Parathyroid adenoma (tissue), 2 donors: ENCODE results near the gene RLBP1.

Experiments used
- H2AFZ ChIP-seq: fragments of 300-600 bp; sonication (generic); one replicate; pipeline ENCODE4 v1.7.0; 2017; ENCODE audit warnings: antibody characterized with exemption, mild to moderate bottlenecking
- H3K27ac ChIP-seq: fragments of 300-600 bp; sonication (generic); one replicate; pipeline ENCODE4 v1.7.0; 2017
- H3K27me3 ChIP-seq: fragments of 300-600 bp; sonication (generic); one replicate; pipeline ENCODE4 v1.7.0; 2017; ENCODE audit warnings: low read length; ENCODE audit not compliant: control insufficient read depth, insufficient read depth
- H3K36me3 ChIP-seq: fragments of 300-600 bp; sonication (generic); one replicate; pipeline ENCODE4 v1.7.0; 2017; ENCODE audit warnings: low read length; ENCODE audit not compliant: control insufficient read depth, insufficient read depth
- H3K4me1 ChIP-seq: fragments of 300-600 bp; sonication (generic); one replicate; pipeline ENCODE4 v1.7.0; 2017; ENCODE audit warnings: control low read depth
- H3K4me2 ChIP-seq: fragments of 300-600 bp; sonication (generic); one replicate; pipeline ENCODE4 v1.7.0; 2017; ENCODE audit warnings: low read length
- H3K4me3 ChIP-seq: fragments of 300-600 bp; sonication (generic); one replicate; pipeline ENCODE4 v1.7.0; 2017; ENCODE audit warnings: low read depth, low read length
- H3K79me2 ChIP-seq: fragments of 300-600 bp; sonication (generic); one replicate; pipeline ENCODE4 v1.7.0; 2017; ENCODE audit warnings: control low read depth
- H3K9ac ChIP-seq: fragments of 300-600 bp; sonication (generic); one replicate; pipeline ENCODE4 v1.7.0; 2017; ENCODE audit warnings: mild to moderate bottlenecking
- H3K9me3 ChIP-seq: fragments of 300-600 bp; sonication (generic); one replicate; pipeline ENCODE4 v1.7.0; 2017; ENCODE audit warnings: low read length; ENCODE audit not compliant: control insufficient read depth
- TF ChIP-seq, protein P1 (sequence below): fragments of 300-600 bp; sonication (generic); IDR thresholded peaks from one replicate; pipeline ENCODE4 v1.7.0; 2017; ENCODE audit warnings: antibody characterized with exemption, mild to moderate bottlenecking
- donor health status: primary hyperparathyroidism.

The RLBP1 gene

DNA sequence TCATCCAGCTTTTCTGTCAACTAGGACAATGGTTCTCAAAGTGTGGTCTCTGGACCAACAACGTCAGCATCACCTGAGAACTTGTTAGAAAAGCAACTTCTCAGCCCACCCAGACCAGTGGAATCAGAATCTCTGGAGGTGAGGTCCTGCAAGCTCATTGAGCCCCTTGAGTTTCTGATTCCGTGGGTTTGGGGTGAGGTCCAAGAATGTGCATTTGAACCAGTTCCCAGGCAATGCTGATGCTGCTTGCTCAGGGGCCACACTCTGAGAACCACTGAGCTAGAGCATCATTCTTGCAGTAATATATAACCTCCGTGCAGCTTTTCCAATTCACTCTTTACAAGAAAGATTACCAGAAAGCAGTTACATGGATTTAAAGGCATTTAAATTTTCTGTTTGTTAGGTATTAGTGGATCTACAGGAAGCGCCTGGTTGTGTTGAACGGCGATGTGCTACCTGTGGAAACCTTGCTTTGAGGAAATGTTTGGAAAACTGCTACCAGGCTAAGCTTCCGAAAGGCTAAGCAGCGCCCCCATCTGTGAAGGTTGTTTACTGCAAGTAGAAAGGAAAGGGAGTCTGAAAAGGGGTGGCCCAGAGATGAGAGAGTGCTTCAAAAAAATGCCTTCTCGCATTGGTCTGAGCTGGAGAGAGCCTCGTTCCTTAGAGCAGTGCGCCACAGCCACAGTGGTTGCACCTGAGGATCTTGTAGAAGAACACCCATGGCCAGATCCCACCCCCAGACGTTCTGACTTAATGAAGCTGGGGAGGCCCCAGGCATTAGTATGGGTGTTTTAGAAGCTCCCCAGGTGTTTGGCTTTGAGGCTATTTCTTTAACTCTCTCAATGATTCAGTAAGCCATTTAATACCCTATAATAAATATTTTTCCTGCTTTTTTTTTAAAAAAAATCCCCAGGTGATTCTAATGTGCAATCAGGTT lies 50.0 kb downstream of the RLBP1 start:
- H3K9me3 ChIP-seq, result no peaks in the 10 kb centered on the region
- H3K79me2 ChIP-seq, result no peaks in the 10 kb centered on the region
- no peak overlapping the region for H3K4me2 ChIP-seq
- no peak overlapping the region for H3K9ac ChIP-seq
- TF ChIP-seq, protein P1, sequence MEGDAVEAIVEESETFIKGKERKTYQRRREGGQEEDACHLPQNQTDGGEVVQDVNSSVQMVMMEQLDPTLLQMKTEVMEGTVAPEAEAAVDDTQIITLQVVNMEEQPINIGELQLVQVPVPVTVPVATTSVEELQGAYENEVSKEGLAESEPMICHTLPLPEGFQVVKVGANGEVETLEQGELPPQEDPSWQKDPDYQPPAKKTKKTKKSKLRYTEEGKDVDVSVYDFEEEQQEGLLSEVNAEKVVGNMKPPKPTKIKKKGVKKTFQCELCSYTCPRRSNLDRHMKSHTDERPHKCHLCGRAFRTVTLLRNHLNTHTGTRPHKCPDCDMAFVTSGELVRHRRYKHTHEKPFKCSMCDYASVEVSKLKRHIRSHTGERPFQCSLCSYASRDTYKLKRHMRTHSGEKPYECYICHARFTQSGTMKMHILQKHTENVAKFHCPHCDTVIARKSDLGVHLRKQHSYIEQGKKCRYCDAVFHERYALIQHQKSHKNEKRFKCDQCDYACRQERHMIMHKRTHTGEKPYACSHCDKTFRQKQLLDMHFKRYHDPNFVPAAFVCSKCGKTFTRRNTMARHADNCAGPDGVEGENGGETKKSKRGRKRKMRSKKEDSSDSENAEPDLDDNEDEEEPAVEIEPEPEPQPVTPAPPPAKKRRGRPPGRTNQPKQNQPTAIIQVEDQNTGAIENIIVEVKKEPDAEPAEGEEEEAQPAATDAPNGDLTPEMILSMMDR, result no peak
- no peak overlapping the region for H2AFZ ChIP-seq
- no peaks in the 10 kb centered on the region for H3K36me3 ChIP-seq
- no peak overlapping the region for H3K4me3 ChIP-seq
- H3K27me3 ChIP-seq, result no peaks in the 10 kb centered on the region
- no peak overlapping the region for H3K27ac ChIP-seq
- no peaks in the 10 kb centered on the region for H3K4me1 ChIP-seq

DNA sequence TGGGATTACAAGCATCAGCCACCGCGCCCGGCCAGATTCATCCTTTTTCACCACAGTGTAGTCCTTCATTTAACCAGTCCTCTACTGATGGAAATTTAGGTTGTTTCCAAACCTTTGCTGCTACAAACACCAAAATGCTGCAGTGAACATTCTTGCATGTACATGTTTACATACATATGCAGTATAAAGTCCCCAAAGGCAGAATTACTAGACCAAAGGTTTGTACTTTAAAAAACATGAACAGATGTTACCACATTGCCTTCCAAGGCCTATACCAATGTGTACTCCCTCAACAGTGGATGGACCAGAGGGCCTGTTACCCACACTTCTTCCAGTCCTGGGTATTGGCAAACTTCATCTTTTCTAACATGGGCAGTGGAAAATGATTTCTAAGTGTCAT lies 51.0 kb downstream of the RLBP1 start:
- Histone ChIP-seq H3K27ac (no peak overlapping the region), H3K4me3 (no peak overlapping the region), H3K4me2 (no peak overlapping the region), H2AFZ (no peak overlapping the region), H3K36me3 (no peaks in the 10 kb centered on the region), H3K79me2 (no peaks in the 10 kb centered on the region), H3K27me3 (no peaks in the 10 kb centered on the region), H3K4me1 (peaks cover 5% of the 10 kb centered on the region), H3K9me3 (no peaks in the 10 kb centered on the region), H3K9ac (no peak overlapping the region)
- TF ChIP-seq, protein P1, result no peak

DNA sequence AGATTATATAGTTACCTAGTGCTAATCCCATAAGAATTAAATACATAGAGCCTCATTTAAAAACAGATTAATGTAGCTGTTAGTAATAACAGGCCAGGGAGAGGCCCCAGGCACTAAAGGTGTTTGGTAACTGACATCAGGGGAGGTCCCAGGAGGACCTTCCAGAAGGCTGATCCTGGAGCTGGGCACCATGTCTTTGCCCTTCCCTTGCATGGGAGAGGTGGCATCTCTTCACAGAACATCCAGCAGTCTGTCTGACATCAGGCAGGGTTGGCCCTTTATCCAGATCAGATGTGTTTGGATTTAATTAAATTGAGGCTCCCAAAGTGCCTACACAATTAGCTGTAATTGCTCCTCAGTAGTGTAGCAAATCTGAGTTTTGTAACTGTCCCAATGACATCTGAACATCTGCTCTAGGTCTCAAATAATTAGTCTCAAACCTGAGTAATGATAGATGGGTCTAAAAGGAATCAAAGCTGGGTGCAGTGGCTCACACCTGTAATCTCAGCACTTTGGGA lies 53.0 kb downstream of the RLBP1 start:
- Histone ChIP-seq H3K79me2 (no peaks in the 10 kb centered on the region), H3K27me3 (no peaks in the 10 kb centered on the region), H3K9ac (no peak overlapping the region), H3K27ac (no peak overlapping the region), H2AFZ (no peak overlapping the region), H3K4me3 (no peak overlapping the region), H3K9me3 (no peaks in the 10 kb centered on the region), H3K4me2 (no peak overlapping the region), H3K36me3 (no peaks in the 10 kb centered on the region), H3K4me1 (peaks cover 10% of the 10 kb centered on the region)
- TF ChIP-seq, protein P1, result no peak

DNA sequence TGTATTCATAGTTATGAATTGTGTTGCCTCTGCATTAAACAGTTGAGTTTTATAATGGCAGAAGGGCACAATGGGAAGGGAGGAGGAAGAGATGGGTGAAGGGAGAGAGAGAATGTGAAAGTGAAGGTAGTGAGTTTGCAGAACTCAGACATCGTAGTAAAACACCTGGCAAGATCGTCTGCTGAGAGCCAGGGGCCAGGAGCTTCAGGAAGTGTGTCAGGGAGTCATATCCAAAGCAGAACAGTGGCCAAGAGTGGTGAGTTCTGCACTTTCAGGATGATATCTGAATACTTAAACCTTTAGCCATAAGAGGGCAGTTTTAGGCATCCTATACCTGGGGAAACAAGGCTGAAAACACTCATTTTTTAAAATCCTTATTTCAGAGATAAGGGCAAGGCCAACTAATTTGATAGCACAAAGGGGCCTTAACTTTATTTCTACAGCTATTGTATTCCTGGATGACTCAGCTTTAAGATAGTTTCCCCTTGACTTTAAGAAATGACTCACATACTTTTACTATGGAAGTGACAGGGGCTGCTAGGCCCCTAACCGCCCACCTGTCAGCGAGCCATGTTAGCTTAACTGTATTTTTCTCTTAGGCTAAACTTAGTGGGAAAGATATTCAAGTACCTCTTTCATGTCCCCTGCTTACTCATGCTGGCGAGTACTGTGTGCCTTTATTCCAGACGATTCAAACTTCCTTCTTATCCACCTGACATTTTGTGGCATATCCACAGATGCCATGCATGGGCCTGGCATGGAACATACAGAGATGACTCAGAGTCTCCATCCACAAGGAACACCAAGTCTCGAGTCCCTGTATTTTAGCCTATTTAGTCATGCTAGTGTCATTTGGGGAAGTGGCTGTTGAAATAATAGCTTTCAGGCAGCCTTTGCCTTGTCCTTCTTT lies 53.9 kb downstream of the RLBP1 start:
- Histone ChIP-seq H3K79me2 (no peaks in the 10 kb centered on the region), H3K9ac (no peak overlapping the region), H3K4me2 (no peak overlapping the region), H2AFZ (no peak overlapping the region), H3K27ac (no peak overlapping the region), H3K4me3 (no peak overlapping the region), H3K4me1 (peaks cover 10% of the 10 kb centered on the region), H3K9me3 (no peaks in the 10 kb centered on the region), H3K36me3 (no peaks in the 10 kb centered on the region), H3K27me3 (no peaks in the 10 kb centered on the region)
- TF ChIP-seq, protein P1, result no peak
